Smooth muscle cell (in vitro differentiated cells): ENCODE results near the gene PPP1R15B. TPM values are rescaled to one million over a fixed set of nuclear protein-coding genes. Genes with fewer than 3 reads are reported as not detected.

Experiments used
- DNase-seq: peaks from one replicate; lab custom pipeline; 2025; ENCODE audit not compliant: unreplicated experiment; lab: John Stamatoyannopoulos, UW
- H2AFZ ChIP-seq: fragments of 200-600 bp; sonication (generic); 2 replicates; pipeline ENCODE4 v1.6.0; 2016; ENCODE audit warnings: antibody characterized with exemption, low read depth, mild to moderate bottlenecking
- H3F3A ChIP-seq: fragments of 200-600 bp; sonication (generic); 2 replicates; pipeline ENCODE4 v1.6.0; 2017; ENCODE audit warnings: antibody characterized with exemption, low read depth
- H3K27ac ChIP-seq: fragments of 200-600 bp; sonication (generic); 2 replicates; pipeline ENCODE4 v1.5.1; 2016; ENCODE audit warnings: low read depth, mild to moderate bottlenecking
- H3K27me3 ChIP-seq: fragments of 200-600 bp; sonication (generic); 2 replicates; pipeline ENCODE4 v1.6.1; 2016; ENCODE audit warnings: low read depth, mild to moderate bottlenecking
- H3K36me3 ChIP-seq: fragments of 200-600 bp; sonication (generic); 2 replicates; pipeline ENCODE4 v1.5.1; 2016; ENCODE audit warnings: low read depth
- H3K4me1 ChIP-seq: fragments of 200-600 bp; sonication (generic); 2 replicates; pipeline ENCODE4 v1.5.1; 2016; ENCODE audit warnings: low read depth
- H3K4me2 ChIP-seq: fragments of 200-600 bp; sonication (generic); 2 replicates; pipeline ENCODE4 v1.6.0; 2016; ENCODE audit warnings: mild to moderate bottlenecking
- H3K4me3 ChIP-seq: fragments of 200-600 bp; sonication (generic); 2 replicates; pipeline ENCODE4 v1.5.1; 2016; ENCODE audit warnings: mild to moderate bottlenecking
- H3K79me2 ChIP-seq: fragments of 200-600 bp; sonication (generic); 2 replicates; pipeline ENCODE4 v1.6.0; 2016; ENCODE audit warnings: low read depth, mild to moderate bottlenecking
- H3K9ac ChIP-seq: fragments of 200-600 bp; sonication (generic); 2 replicates; pipeline ENCODE4 v1.6.0; 2016; ENCODE audit warnings: low read depth
- H3K9me3 ChIP-seq: fragments of 200-600 bp; sonication (generic); replicated peaks from 2 replicates; pipeline ENCODE4 v1.5.1; 2016; ENCODE audit warnings: low read depth
- H4K20me1 ChIP-seq: fragments of 200-600 bp; sonication (generic); 2 replicates; pipeline ENCODE4 v1.6.0; 2016; ENCODE audit warnings: low read depth
- CTCF ChIP-seq: fragments of 200-600 bp; sonication (generic); IDR thresholded peaks from 2 replicates; pipeline ENCODE4 v1.5.1; 2017; ENCODE audit warnings: borderline replicate concordance, mild to moderate bottlenecking, antibody characterized with exemption; ENCODE audit not compliant: insufficient read depth, poor library complexity, severe bottlenecking
- WGBS: methylation state at CpG from one replicate; pipeline ENCODE4 v1.1.7; 2016; ENCODE audit warnings: low lambda C conversion rate; 5-methylcytosine and 5-hydroxymethylcytosine counted together
- polyA plus RNA-seq: library from polyadenylated mRNA; unstranded; fragments of >200 nt; fragmentation: Nextera tagmentation; extraction: Ambion mirVana; gene quantifications from 2 replicates; pipeline ENCODE4 v1.2.1, GENCODE V29; 2016
- total RNA-seq: library from RNA; depleted of rRNA; stranded (reverse); fragments of >200 nt; gene quantifications from 2 replicates; pipeline ENCODE4 v1.2.3, GENCODE V29; 2014

PPP1R15B gene
- total and polyA plus RNA-seq, 2 experiments from 2014 or later: 24.1 to 74.8 TPM

GRCh38 chr1:204373911-204374310 is 37.7 kb downstream of the PPP1R15B start:
- no peak for TF ChIP-seq CTCF
- Histone ChIP-seq H3K36me3 (no peaks in the 10 kb centered on the region), H3K4me3 (no peak overlapping the region), H3K79me2 (no peaks in the 10 kb centered on the region), H3K4me1 (peaks cover 7% of the 10 kb centered on the region), H3K9me3 (no peaks in the 10 kb centered on the region), H3K27ac (no peak overlapping the region), H2AFZ (no peak overlapping the region), H4K20me1 (no peaks in the 10 kb centered on the region), H3K4me2 (no peak overlapping the region), H3K9ac (no peak overlapping the region), H3K27me3 (peaks cover 85% of the 10 kb centered on the region), H3F3A (no peaks in the 10 kb centered on the region)
- DNase-seq: no peak
- WGBS: 98% methylated on average over 4 of the region's 4 CpGs

- TF ChIP-seq CTCF: no peak
- WGBS: 88% methylated on average over 10 of the region's 10 CpGs
- no peaks in the 10 kb centered on the region for H3K36me3 ChIP-seq
- H3K9me3 ChIP-seq: no peaks in the 10 kb centered on the region
- H3K4me3 ChIP-seq: no peak overlapping the region
- no peaks in the 10 kb centered on the region for H3F3A ChIP-seq
- H3K4me2 ChIP-seq: no peak overlapping the region
- H3K27me3 ChIP-seq: peaks cover 53% of the 10 kb centered on the region
- H3K79me2 ChIP-seq: no peaks in the 10 kb centered on the region
- H3K4me1 ChIP-seq: no peaks in the 10 kb centered on the region
- DNase-seq: no peak
- H2AFZ ChIP-seq: no peak overlapping the region
- no peaks in the 10 kb centered on the region for H4K20me1 ChIP-seq
- no peak overlapping the region for H3K9ac ChIP-seq
- no peak overlapping the region for H3K27ac ChIP-seq
Measured at GRCh38 chr1:204370176-204370575, 41.4 kb downstream of the PPP1R15B start.

- H3K79me2 ChIP-seq: no peaks in the 10 kb centered on the region
- TF ChIP-seq CTCF: no peak
- no peaks in the 10 kb centered on the region for H3K4me1 ChIP-seq
- H3K9ac ChIP-seq: no peak overlapping the region
- H2AFZ ChIP-seq: no peak overlapping the region
- no peak for DNase-seq
- H3K4me2 ChIP-seq: no peak overlapping the region
- no peak overlapping the region for H3K27ac ChIP-seq
- no peaks in the 10 kb centered on the region for H3K36me3 ChIP-seq
- no peaks in the 10 kb centered on the region for H3K9me3 ChIP-seq
- 92% methylated on average over 13 of the region's 13 CpGs for WGBS
- H3F3A ChIP-seq: no peaks in the 10 kb centered on the region
- peaks cover 44% of the 10 kb centered on the region for H3K27me3 ChIP-seq
- H4K20me1 ChIP-seq: no peaks in the 10 kb centered on the region
- H3K4me3 ChIP-seq: no peak overlapping the region
Measured at GRCh38 chr1:204368996-204369726, 42.5 kb downstream of the PPP1R15B start.

GRCh38 chr1:204367956-204368355 is 43.7 kb downstream of the PPP1R15B start:
- Histone ChIP-seq H3K4me2 (no peak overlapping the region), H3K9me3 (no peaks in the 10 kb centered on the region), H3K9ac (no peak overlapping the region), H2AFZ (no peak overlapping the region), H3K27ac (no peak overlapping the region), H3K27me3 (peaks cover 32% of the 10 kb centered on the region), H4K20me1 (no peaks in the 10 kb centered on the region), H3K4me1 (peaks cover 4% of the 10 kb centered on the region), H3K36me3 (no peaks in the 10 kb centered on the region), H3F3A (no peaks in the 10 kb centered on the region), H3K79me2 (no peaks in the 10 kb centered on the region), H3K4me3 (no peak overlapping the region)
- no peak for TF ChIP-seq CTCF
- no peak for DNase-seq
- WGBS: 88% methylated on average over 10 of the region's 10 CpGs
